Umbilical cord (tissue), 2 donors: Measurements from ENCODE around the gene RAD51B. TPM values are rescaled to one million over a fixed set of nuclear protein-coding genes. Genes with fewer than 3 reads are reported as not detected.
"Not testable (repeated sequence)": the region's sequence is repeated elsewhere in the genome, so short reads cannot be mapped to it uniquely, and the experiment has no call there.

Experiments used
- DNase-seq: peaks from one replicate; pipeline ENCODE4 v3.0.0-alpha.2; 2015; ENCODE audit warnings: low spot score
- total RNA-seq: library from RNA; depleted of rRNA; stranded (reverse); fragments of >200 nt; gene quantifications from one replicate; pipeline ENCODE4 v1.2.3, GENCODE V29; 2014; ENCODE audit warnings: low replicate concordance; ENCODE audit not compliant: insufficient read depth

Gene RAD51B
- total RNA-seq, 1 donor from 2014 or later, result 34.2 TPM

GRCh38 chr14:68111097-68111852 lies 291.7 kb downstream of the RAD51B start:
- DNase-seq, result no peak

DNA sequence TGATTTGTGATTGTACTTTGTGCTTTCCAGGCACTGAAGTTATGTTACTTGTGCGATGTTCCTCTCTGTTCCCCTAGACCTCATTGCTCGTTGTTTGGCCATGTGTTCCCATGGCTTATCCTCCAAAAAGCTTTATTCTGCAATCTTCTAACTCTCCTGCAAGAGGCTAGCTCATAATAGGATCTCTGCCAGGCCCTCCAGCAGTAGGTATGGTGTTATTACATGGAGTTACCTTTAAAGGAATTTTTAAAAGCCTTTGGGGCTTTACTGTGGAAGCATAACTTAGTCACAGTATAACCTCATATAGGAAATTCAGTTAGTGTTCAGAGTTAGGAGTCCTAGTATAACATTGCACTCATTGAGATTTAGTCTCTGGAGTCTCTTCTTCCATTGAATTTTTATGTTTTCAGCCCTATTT lies 292.3 kb downstream of the RAD51B start:
- DNase-seq, result no peak

DNA sequence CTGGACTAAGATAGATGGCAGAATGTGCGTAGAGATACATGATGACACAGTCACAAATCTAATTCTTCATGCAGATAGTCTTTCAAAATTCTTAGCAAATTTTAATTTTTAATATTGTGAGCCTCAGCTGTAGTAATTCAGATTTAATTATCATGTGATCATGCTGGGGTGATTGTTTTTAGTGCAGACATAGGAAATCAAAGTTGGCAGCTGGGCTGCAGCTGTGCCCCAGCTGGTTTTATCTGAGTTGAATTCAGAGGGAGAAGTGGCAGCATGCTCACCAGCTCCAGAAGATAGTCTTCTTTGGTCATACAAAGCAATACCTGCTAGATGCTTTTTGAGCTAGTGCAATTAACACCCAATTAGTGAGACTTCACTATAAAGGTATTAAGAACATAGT lies 292.9 kb downstream of the RAD51B start:
- DNase-seq, result no peak

DNA sequence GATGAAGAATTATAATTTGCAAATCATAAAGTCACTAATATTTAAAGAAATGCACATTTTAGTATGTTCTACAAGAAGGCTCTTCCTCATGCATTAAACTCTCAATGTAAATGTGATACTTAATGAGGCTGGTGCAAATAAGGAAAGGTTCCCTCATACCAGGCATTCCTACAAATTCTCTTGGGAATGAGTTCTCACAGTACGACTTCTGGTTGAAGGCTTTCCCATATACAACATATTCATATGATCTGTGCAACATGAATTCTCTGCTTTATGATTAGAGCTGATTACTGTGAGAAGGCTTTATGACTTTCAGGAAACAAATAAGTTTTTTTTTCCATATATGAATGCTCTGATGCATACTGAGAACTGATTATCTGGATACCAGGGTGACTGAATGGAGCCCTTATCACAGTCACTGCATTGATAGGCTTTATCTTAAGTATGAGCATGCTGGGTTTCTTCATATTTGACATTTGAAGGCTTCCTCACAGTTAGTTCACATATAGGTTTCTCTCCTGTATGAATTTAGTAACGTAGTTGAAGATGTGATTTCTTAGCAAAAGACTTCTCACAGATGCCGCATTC lies 293.9 kb downstream of the RAD51B start:
- peak; percentile 70 for DNase-seq

- not testable (repeated sequence) for DNase-seq
These were observed 296.4 kb downstream of the RAD51B start for GRCh38 chr14:68115952-68116351.

DNA sequence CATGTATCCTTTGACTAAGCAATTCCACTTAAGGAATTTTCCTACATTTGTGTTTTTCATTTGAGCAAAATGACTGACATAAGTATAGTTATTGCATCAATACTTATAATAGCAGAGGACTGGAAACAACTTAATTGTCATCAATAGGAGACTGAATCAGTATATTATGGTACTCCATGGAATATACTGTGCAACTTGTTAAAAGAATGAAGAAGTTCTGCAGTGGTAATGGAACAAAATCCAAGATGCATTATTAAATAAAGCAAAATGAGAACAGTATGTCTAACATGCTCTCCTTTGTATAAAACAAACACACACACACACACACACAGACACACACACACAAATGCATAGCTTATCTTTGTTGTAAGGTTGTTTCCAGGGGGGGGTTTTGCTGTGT lies 303.1 kb downstream of the RAD51B start:
- DNase-seq, result no peak

- no peak for DNase-seq
These were observed 304.5 kb downstream of the RAD51B start for GRCh38 chr14:68124050-68124449.

DNA sequence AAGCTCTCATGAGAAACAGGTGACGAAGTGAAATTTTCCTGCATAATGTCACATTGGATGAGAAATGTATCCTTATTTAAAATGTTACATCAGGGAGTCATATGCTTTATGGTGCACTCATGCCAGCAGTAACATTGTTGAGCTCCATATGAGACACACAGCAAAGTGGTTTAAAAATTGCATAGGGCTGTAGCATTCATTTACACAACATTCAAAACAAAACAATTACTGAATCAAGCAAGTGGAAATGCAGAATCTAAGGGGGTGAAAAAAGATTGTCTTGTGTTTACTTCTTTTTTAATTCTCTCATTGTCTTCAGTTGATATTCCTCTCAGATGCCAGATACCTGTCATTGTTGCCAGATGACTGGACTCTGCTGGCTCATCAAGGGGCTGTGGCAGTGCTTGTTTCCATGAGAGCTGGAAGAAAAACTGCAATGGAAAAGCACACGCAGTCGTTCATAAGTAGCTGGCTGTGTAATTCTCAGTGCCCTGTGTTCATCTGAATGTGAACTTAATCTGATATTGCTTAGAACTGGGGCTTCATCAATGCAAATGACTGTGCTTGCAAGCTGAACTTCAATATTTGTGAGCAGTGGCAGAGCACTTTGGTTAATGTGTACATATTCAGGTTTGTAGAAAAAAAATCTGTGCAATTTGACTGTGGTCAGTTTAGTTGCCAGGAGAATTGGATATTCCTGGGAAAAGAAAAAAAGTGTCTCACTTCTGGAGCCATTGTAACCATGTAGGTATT lies 305.6 kb downstream of the RAD51B start:
- DNase-seq, result no peak

DNA sequence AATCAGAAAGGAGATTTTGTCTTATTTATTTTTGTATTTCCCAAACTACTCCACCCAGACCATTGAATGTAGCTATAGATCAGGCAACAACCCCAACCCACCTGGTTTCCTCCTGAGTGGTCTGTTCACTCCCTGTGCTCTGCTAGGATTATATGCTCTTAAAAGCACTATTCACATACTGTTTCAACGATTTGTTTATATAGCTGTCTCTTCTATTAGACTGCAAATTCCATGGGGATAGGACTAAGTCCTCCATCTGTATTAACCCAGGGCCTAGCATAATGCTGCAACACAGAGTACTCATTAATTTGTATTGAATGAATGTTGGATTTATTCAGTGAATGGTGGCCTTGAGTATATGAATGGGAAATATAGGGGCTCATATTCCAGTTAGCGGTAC lies 307.6 kb downstream of the RAD51B start:
- DNase-seq, result no peak

GRCh38 chr14:68131907-68132306 lies 312.3 kb downstream of the RAD51B start:
- no peak for DNase-seq

DNA sequence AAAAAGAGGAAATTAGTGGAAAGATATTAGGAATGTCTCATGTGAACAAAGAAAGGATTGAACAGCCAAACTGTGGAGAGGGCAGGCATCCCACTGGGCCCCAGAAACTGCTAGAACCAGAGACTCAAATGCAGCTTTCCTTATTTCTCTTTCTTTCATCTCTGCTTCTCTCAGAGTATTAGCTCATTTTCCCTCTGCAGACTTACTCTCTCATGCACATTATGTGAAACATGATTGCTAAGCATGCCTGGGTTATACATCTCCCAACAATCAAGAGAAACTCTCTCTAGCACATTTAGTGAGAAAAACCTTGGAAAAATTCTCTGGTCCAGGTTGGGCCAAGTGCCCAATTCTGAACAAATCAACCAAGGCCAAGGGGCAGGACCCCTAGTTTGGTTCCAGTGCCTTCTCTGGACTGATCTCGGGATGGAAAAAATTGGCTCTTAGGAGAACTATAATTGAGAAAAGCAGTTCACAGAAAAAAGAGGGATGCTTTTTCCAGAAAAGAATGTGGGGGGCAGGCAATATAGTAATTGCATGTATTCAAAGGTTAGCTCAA lies 313.1 kb downstream of the RAD51B start:
- DNase-seq, result no peak

GRCh38 chr14:68133856-68134255 lies 314.3 kb downstream of the RAD51B start:
- DNase-seq, result no peak

DNA sequence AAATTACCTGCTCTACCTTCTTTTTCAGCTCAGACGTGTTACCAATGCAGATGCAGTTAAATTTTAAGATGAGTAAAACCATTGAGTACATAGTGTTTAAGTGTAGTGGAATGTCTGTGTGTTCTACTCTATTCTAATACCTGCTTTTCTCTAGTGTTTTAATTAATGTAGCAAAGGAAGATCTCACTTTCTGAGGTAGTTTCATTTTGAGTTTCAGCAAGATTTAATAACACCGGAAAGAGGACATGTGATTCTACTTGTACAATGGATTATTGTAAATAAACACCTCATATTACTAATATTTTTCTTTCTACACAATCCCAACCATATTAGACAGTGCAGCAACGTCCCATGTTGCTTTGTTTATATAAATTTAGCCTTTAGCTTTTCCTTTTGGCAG lies 315.4 kb downstream of the RAD51B start:
- no peak for DNase-seq

DNA sequence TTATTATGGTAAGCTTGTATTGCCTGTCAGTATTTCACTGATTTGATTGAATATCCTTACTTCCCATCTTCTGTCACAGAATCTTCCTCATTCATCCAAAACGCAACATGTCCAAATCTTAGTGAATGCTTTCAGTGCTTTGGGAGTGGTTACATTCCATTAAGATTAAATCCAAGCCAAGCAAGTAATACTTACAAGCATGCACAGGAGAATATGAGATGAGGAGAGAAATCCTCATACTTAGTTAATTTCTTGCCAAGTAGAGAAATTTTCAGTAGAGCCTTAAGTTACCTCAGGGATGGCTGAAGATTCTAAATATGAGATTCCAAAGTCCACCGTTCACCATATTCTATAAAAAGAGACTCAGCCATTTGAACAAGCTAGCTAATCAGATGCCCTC lies 316.0 kb downstream of the RAD51B start:
- peak; percentile 72 for DNase-seq

DNA sequence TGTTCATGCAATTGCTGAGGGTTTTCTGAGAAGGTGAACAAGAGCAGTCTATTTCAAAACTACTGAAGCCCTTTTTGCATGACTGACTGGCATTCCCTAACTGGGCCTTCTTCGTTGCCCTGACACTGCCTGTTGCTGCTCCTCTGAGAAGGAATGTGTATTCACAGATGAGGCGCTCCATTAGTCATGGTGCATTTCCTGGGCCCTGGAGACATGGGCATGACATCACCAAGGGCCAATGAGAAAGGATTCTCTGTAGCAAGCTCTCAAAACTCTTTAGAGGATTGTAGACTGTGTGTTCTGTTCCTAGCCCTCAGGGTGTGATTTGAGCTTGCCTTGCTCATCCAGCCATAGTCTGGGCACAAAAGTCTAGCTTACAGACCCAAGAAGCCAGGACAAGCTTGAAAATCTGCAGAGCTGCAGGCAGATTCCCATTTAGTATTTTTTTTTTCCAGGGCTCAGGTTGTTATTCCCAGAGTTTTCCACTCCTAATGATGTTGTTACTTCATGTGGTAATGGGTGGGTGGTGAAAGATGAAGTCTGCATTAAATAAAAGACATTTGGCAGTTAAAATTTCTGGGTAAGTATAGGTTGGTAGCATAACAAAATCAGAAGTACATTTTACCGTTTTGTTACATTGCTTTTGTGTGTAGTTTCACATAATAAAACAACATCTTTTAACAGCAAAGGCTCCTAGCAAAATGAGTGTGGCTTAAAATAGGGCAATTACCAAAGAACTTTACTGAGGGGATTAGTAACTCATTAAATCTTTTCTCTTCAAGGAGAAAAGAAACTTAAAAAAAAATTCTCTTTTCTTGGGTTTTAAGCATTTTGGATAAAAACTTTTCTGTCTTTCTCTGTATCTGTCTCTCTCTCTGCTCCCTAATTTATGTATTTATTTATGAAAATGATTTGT lies 318.4 kb downstream of the RAD51B start:
- peak; percentile 89 for DNase-seq

DNA sequence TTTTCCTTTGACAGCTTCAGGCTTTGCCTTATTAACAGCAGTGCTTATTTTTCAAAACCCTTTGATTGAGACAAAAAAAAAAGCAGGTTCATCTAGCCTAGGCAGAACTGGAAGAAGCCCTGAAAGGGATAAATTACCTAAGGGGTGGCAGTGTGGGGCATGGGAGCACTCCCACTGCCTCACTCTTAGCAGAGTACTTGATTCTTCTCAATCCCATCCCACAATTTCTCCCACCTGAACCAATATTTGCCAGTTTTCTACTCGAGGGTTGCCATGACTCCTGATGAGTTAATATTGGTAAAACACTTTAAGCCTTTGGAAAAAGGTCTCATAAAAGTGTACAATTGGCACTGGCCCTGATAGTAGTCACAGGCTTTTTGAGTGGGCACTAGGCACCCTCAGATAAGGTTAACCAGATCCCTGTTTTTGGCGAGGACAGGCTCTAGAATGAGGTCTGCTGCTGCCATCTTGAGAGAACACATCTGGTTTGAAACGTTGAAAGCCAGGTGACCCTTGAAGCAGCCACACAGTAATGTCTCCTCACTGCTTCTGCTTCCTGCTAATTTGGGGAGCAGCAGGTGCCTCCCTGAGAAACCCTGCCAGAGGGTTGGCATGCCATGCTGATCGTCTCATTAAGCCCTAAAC lies 320.0 kb downstream of the RAD51B start:
- no peak for DNase-seq

DNA sequence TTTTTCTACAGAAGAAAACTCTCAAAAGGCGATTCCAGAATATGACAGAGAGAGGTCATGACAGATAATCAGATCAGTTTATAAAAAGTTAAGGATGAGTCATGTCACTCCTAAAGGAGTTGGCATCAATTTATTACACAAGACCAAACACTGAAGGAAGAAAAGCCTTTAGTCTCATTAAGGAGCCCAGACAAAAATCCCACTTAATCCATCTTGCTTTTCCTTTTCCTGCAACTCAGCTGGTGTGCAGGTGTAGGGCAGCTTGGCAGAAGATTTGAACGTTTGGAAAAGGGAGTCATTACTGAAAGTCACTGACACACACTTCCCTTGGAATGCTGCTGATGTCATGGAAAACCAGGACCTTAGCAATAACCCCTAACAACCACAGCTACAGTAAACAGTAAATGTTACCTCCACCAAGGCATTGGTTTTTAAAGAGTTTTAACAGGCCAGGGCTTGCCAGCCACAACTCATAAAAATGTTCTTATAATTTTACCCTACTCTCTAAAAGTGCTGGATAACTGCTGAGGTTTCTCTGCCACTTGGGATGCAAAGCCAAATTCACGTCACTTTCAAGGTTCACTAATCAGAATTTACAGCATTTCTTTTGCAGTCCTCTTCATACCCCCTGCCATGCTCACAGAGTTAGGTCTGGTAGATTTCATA lies 320.6 kb downstream of the RAD51B start:
- peak; percentile 83 for DNase-seq

DNA sequence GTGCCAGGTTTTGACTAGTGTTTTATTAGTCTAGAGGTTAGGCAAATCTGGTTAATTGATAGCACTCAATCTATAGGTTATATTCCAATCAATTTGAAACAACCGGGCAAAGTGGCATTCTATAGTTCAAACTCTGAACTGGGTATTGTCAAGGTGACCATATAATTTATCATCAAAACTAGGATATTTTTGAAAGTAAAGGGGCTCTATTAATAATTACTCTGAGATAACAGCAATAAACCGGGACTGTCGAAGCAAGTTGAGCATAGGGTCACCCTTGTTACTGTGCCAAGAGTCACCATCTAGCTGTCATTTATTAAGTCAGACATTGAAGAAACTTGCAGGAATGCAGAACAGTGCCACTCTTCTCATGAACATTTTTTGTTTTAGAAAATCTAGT lies 321.2 kb downstream of the RAD51B start:
- DNase-seq, result no peak

GRCh38 chr14:68141281-68142088 lies 321.9 kb downstream of the RAD51B start:
- peak; percentile 68 for DNase-seq
